Activated gamma-delta T cell (primary cell): Measurements from ENCODE around the gene GLTPD2.
A peak's percentile ranks its signal among the peaks of the same experiment; 100 is the strongest.

Experiments used
- DNase-seq: peaks from one replicate; lab custom pipeline; 2025; lab: John Stamatoyannopoulos, UW
- total RNA-seq, 2 donors: gene quantifications; one replicate each; lab custom pipeline; 2026; lab: John Stamatoyannopoulos, UW

The GLTPD2 gene
- 0 reads per million in 2 donors for total RNA-seq

DNA sequence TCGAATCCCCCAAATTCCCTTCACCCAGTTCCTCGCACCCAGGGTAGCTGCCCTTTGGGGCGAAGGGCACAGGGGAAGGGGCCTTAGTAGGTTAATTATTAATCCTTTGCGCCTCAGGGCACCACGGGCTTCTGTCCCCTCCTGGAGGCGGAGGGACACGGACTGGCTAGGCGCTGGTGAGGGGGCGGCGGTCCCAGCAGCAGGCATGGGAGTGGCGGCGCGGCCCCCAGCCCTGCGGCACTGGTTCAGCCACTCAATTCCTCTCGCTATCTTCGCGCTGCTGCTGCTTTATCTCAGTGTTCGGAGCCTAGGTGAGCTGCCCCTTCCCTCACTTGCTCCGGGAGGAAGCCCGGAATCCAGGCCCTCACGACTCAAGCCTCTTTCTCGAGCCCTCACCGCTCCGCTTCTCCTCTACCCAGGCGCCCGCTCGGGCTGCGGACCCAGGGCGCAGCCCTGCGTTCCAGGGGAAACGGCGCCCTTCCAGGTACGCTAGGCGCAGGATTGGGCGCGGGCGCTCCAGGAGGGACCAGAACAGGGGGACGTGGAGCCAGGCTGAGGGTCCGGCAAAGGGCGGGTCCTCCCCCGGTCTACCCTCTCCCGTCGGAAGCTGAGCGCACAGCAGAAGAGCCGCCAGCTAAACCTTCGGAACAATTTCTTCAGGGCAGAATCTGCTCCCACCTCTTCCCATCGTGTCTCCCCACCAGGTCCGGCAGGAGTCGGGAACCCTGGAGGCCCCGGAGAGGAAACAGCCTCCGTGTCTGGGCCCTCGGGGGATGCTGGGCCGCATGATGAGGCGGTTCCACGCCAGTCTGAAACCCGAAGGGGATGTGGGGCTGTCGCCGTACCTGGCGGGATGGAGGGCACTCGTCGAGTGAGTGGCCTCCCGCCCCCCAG lies at the start of gene GLTPD2:
Gene GLTPD2, plus strand, starts transcription at position 158 of the 894 bp plus-strand sequence. Its CDS starts 48 bp downstream, at position 206.
- no peak for DNase-seq

- peak; percentile 49 for DNase-seq
These were observed 49.4 kb upstream of the GLTPD2 start, which contains the start of the genes CXCL16 and ZMYND15 for GRCh38 chr17:4739122-4740024. TSS of gene CXCL16 (minus strand) at chr17:4739928. CDS start at chr17:4739339, 589 bp downstream. TSS of gene ZMYND15 (plus strand) at chr17:4739833. CDS start at chr17:4740549, 716 bp downstream.

- DNase-seq, result no peak
These were observed 48.8 kb upstream of the GLTPD2 start for GRCh38 chr17:4740025-4740351.

DNA sequence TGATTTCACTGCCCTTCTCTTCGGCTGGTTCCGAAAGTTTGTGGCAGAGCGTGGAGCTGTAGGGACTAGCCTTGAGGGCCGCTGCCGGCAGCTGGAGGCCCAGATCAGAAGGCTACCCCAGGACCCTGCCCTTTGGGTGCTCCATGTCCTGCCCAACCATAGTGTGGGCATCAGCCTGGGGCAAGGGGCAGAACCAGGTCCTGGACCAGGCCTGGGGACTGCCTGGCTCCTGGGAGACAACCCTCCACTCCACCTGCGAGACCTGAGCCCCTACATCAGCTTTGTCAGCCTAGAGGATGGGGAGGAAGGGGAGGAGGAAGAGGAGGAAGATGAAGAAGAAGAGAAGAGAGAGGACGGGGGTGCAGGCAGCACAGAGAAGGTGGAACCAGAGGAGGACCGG lies 48.2 kb upstream of the GLTPD2 start:
- DNase-seq, result no peak

GRCh38 chr17:4741544-4741943 lies 47.2 kb upstream of the GLTPD2 start:
- no peak for DNase-seq

GRCh38 chr17:4742133-4742532 lies 46.6 kb upstream of the GLTPD2 start:
- DNase-seq, result no peak

DNA sequence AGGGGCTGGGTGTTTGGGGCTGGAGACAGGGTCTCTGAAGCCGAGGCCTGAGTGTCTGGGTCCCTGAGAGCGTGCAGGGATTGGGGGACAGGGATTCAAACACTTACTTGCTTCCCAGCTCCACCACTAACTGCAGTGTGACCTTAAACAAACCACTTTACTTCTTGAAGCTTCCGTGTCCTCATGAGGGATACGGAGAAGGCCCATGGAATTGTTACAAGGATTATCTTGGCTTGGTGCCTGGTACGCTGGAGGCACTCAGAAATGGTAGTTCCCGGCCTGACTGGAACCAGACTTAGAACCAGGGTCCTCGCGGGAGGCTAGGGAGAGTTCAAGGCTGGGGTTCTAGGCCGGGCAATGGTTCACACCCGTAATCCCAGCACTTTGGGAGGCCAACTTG lies 46.1 kb upstream of the GLTPD2 start:
- DNase-seq, result no peak

GRCh38 chr17:4743216-4743615 lies 45.5 kb upstream of the GLTPD2 start:
- DNase-seq, result no peak

DNA sequence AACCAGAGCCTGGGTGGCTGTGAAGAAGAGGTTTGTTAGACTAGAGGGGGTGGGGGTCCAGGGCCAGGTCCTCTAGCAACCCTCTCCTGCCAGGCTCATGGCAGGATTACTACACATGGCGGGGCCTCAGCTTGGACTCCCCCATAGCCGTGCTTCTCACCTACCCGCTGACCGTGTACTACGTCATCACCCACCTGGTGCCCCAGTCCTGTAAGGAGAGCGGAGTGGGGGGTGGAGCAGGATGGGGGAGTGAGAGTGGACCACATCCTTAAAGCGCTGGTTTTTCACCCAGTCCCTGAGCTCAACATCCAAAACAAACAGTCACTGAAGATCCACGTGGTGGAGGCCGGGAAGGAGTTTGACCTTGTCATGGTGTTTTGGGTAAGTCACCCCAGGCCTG lies 44.9 kb upstream of the GLTPD2 start:
- DNase-seq, result no peak

DNA sequence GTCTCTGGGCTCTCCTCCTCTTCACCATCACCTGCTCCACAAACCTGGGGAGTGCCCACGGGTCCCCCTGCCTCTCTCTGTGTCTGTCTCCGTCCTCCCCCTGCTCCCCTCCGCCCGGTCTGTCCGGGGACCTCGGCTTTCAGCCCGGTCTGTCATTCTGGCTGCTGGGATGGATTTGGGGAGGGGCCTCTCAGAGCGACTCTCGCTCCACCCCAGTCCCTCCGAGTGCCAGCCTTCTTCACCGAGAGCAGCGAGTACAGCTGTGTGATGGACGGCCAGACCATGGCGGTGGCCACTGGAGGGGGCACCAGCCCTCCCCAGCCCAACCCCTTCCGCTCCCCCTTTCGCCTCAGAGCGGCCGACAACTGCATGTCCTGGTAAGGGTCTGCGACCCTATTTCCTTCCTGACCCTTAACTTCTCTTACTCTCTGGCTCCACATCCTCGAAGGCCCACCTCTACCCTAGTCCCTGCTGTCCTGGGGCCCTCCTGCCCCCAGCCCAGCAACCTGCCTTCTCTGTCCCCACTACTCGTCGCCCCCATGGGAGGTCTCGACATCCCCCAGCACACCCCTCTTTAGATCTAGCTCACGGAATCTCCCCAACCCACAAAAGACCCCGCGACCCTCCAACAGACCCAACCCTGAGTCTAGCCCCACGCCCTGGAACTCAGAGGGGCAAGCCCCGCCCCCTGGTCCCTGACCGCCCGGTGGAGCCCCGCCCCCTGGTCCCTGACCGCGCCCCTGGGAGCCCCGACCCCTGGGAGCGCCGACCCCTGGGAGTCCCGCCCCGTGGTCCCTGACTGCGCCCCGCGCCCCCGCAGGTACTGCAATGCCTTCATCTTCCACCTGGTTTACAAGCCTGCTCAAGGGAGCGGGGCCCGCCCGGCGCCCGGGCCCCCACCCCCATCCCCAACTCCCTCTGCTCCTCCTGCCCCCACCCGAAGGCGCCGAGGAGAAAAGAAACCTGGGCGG lies 43.5 kb upstream of the GLTPD2 start:
- DNase-seq, result no peak

GRCh38 chr17:4747847-4748246 lies 40.9 kb upstream of the GLTPD2 start:
- DNase-seq, result no peak

- no peak for DNase-seq
These were observed 40.1 kb upstream of the GLTPD2 start for GRCh38 chr17:4748686-4749085.

DNA sequence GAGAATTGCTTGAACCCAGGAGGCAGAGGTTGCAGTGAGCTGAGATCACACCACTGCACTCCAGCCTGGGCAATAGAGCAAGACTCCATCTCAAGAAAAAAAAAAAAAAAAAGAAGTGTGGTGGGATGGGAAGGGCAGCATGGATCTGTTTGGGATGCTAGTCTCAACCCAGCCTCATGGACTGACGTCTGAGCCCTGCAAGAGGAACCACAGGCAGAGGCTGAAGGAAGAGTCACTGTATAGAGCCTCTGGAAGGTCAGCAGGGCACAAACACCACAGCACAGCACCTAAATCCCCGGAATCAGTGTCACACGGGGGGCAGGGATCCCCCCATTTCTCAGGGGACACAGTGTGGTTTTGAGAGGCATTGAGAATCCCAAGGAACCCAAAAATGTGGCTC lies 38.2 kb upstream of the GLTPD2 start:
- no peak for DNase-seq

DNA sequence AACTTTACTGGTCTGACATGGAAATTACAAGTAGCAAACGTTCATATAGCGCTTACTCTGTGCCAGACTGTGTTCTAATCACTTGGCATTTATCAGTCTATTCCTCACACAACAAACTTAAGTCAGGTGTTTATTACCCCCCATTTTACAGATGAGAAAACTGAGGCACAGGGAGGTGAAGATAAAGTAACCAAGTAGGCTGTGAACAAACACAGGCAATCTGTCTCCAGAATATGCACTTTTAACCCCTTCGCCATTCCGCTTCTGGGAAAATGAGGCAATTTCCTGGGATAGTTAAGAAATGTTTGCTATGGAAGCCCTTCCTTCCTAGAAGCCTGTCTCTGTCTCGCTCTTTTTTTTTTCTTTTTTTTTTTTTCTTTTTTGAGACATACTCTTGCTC lies 36.8 kb upstream of the GLTPD2 start:
- no peak for DNase-seq

- no peak for DNase-seq
These were observed 35.4 kb upstream of the GLTPD2 start for GRCh38 chr17:4753392-4753791.

DNA sequence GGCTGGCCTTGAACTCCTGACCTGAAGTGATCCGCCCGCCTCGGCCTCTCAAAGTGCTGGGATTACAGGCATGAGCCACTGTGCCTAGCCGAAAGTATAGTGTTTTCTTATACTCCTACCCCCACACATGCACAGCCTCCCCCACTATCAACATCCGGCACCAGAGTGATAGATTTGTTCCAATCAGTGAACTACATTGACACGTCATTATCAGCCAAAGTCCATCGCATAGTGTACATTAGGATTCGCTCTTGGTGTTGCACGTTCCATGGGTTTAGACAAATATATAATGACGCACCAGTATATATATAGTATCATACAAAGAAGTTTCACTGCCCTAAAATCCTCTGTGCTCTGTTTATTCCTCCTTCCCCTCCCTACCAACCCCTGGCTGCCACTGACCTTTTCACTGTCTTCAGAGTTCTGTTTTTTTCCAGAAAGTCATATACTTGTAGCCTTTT lies 29.0 kb upstream of the GLTPD2 start:
- DNase-seq, result no peak

- DNase-seq, result no peak
These were observed 24.2 kb upstream of the GLTPD2 start for GRCh38 chr17:4764595-4764994.

- DNase-seq, result no peak
These were observed 22.6 kb upstream of the GLTPD2 start for GRCh38 chr17:4766201-4766600.

DNA sequence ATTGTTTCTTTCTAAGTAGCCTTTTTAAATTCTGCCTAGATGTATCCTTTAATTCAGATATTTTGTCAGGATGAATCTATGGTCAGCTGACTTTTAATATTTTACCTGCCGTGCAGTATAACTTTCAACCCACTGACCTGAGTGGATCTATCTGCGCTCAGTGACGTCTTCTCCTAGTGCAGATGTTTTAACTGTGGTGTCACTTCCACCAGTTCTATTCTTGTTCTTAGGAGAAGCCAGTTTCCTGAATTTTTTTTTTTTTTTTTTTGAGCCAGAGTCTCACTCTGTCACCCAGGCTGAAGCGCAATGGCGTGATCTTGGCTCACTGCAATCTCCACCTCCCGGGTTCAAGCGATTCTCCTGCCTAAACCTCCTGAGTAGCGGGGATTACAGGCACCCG lies 22.0 kb upstream of the GLTPD2 start:
- no peak for DNase-seq

GRCh38 chr17:4768298-4768697 lies 20.5 kb upstream of the GLTPD2 start:
- no peak for DNase-seq

- no peak for DNase-seq
These were observed 19.1 kb upstream of the GLTPD2 start for GRCh38 chr17:4769628-4770027.
